H54 (cell line): Measurements from ENCODE around the gene TRIM49B.
"Not testable (repeated sequence)": the region's sequence is repeated elsewhere in the genome, so short reads cannot be mapped to it uniquely, and the experiment has no call there.

Experiments used
- DNase-seq: peaks from one replicate; pipeline ENCODE4 v3.0.0; 2011; ENCODE audit warnings: low spot score, mixed read lengths; ENCODE audit not compliant: insufficient read length
- FAIRE-seq: peaks from 3 replicates; lab custom pipeline; 2011; peaks lifted over from hg19 to GRCh38; lab: Jason Lieb, UNC

TRIM49B gene, protein sequence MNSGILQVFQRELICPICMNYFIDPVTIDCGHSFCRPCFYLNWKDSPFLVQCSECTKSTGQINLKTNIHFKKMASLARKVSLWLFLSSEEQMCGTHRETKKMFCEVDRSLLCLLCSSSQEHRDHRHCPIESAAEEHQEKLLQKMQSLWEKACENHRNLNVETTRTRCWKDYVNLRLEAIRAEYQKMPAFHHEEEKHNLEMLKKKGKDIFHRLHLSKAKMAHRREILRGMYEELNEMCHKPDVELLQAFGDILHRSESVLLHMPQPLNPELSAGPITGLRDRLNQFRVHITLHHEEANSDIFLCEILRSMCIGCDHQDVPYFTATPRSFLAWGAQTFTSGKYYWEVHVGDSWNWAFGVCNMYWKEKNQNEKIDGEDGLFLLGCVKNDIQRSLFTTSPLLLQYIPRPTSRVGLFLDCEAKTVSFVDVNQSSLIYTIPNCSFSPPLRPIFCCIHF

DNA sequence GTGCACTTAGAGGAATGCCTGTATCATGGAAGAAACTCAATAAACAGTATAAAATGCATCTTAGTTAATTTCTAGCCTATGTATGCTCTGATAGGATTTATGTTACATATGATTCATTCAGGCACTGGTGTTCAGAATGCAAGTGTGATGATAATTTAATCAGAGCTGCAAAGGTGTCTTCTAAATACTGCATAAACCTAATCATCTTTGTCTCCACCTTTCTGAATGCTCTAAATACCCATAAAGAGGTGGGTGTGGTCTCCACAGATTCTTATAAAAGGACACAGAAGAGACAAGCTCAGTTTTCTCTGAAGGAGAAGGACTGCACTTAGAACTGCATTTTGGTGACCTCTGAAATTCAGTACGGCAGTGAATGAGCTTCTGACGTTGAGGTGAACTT lies at the start of gene TRIM49B:
Gene TRIM49B (plus strand): TSS at position 301 of the 400 bp plus-strand sequence. CDS start 2,777 bp downstream, outside the sequence.
- DNase-seq, FAIRE-seq: not testable (repeated sequence)

DNA sequence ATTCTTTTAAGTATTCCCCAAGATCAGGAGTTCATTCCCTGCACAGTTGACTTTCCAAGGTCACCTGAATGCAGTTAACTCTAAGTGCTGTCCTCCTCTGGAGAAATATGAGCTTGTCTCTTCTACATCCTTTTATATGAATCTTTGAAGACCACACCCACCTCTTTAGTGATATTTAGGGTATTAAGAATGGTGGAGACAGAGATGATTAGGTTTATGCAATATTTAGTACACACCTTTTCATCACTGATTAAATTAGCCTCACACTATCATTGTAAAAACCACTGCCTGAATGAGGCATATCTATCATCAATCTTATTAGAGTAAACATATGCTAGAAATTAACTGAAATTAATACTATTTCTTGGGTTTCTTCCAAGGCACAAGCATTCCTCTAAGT lies 44.8 kb upstream of the TRIM49B start, which contains the start of gene TRIM51G:
Gene TRIM51G (minus strand): TSS at position 101 of the 400 bp plus-strand sequence. CDS start 2,190 bp downstream, outside the sequence.
- not testable (repeated sequence) for FAIRE-seq, DNase-seq

GRCh38 chr11:49048229-49048628 lies 19.6 kb downstream of the TRIM49B start:
- FAIRE-seq, DNase-seq: not testable (repeated sequence)

DNA sequence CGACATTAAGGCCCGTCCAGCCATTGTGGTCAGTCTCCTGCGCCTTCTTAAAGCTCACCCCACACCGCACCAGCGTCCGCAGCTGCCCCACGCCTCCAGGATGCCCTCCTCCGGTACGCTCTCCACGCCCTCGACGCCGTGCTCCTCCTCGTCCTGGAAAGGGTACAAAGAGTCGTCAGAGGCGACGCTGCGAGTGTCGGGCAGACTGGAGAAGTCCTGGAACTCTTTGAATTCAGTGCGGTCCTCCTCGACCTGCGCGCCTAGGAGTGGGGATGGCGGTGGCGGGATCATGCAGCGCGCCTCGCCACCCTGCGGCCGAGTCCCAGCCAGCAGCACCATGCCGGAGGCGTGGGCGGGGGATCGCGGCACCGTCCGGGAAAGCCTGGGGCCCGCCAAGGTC lies 21.2 kb downstream of the TRIM49B start:
- not testable (repeated sequence) for DNase-seq

GRCh38 chr11:49059012-49059411 lies 30.4 kb downstream of the TRIM49B start, which contains the start of gene TRIM64C:
Gene TRIM64C, minus strand, starts transcription at chr11:49059112. Its CDS starts 0 bp downstream, at chr11:49059112.
- not testable (repeated sequence) for DNase-seq, FAIRE-seq

More for the DNA sequence above, 21.2 kb downstream of the TRIM49B start:
- FAIRE-seq = not testable (repeated sequence)

DNA sequence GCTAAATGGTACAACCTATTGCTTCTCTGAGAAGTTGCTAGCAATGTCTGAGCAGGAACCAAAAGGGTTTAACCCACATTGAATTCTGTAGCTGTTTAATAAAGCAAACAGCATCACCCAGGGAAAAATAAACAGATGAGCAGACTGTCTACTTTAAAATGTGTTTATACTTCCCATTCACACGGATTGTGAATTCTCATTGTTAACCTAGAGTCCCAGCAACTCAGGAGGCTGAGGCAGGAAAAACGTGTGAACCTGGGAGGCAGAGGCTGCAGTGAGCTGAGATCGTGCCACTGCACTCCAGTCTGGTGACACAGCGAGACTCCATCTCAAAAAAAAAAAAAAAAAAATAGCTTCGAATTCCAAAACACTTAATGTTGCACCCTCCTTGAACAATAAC lies 41.3 kb downstream of the TRIM49B start:
- FAIRE-seq, DNase-seq: not testable (repeated sequence)
